ENCODE measurements around the gene NSDHL.
"Not testable (repeated sequence)": the region's sequence is repeated elsewhere in the genome, so short reads cannot be mapped to it uniquely, and the experiment has no call there.

- TF ChIP-seq CTCF (IDR thresholded peaks at IDR 0.05; ENCODE audit: insufficient read depth, low read length); POLR2AphosphoS5 (IDR thresholded peaks at IDR 0.05; ENCODE audit: low read depth); GABPA (IDR thresholded peaks at IDR 0.05; ENCODE audit: low read depth); SPI1 (IDR thresholded peaks at IDR 0.05; ENCODE audit: borderline replicate concordance, low read depth): not testable (repeated sequence)
These were observed 79.2 kb downstream of the NSDHL start for GRCh38 chrX:152910018-152910417.

All from HL-60 (cell line).